ENCODE measurements around the gene SF1. TPM values are rescaled to one million over a fixed set of nuclear protein-coding genes. Genes with fewer than 3 reads are reported as not detected.

The SF1 gene
- total and polyA plus RNA-seq, 2 of the 4 experiments (the other 2 are of a cell fraction), result 56.8 to 88.0 TPM

DNA sequence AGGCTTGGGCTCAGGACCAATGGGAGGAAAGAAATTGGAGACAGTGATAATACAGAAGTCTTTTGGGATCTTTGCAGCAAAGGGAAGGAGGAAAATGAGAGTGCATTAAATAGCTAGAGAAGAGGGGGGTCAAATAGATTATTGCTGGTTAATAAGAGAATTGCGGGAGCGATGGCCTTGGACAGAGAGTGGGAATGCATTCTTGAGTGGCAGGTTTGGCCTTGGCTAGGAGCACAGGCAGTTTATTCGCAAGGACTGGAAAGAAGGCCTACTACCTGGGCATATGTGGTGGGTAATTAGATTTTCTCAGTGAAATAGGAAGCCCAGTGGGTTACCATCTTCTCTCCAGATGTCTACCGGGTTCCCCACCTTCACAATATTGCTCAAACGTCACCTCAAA is 35.5 kb upstream of the SF1 start:
- dilution Hi-C loops (cut with HindIII; ENCODE audit: low sequenced_read_pairs, unreplicated experiment) (no loop called here), in situ Hi-C loops (cut with MboI; ENCODE audit: low sequenced_read_pairs) (no loop called here), intact Hi-C loops (cut with micrococcal nuclease) (no loop called here)
- Histone ChIP-seq H3K9me3 (ENCODE audit: control insufficient read depth, insufficient read depth, low read length) (no peaks in the 10 kb centered on the region), H3K9me1 (ENCODE audit: insufficient read depth, low read length) (peaks cover 5% of the 10 kb centered on the region; the same call in 1 of the 2 replicates), H2BK20ac (ENCODE audit: low read depth, low read length) (no peak overlapping the region), H2AFZ (replicated peaks; ENCODE audit: low read length, poor library complexity) (no peak overlapping the region), H2BK5ac (ENCODE audit: low read depth, low read length, poor library complexity, severe bottlenecking) (no peak overlapping the region), H4K91ac (ENCODE audit: insufficient read depth, low read depth, low read length) (no peak overlapping the region), H3K27me3 (ENCODE audit: control insufficient read depth, insufficient read depth, low read length) (no peaks in the 10 kb centered on the region; the same call in 1 of the 2 replicates), H3K9ac (ENCODE audit: low read depth, low read length) (no peak overlapping the region), H3K14ac (replicated peaks; ENCODE audit: low read depth, low read length) (no peak overlapping the region), H2BK15ac (ENCODE audit: low read depth, low read length) (no peak overlapping the region), H3K23ac (ENCODE audit: low read depth, low read length) (no peak overlapping the region), H4K20me1 (ENCODE audit: insufficient read depth, low read length) (no peaks in the 10 kb centered on the region), H2BK120ac (ENCODE audit: low read depth, low read length) (no peak overlapping the region), H3K4ac (ENCODE audit: low read depth, low read length) (no peak overlapping the region), H3K4me2 (ENCODE audit: low read depth, low read length) (no peak overlapping the region), H3K4me1 (ENCODE audit: control insufficient read depth, insufficient read depth, low read length) (peaks cover 5% of the 10 kb centered on the region), H3K79me1 (ENCODE audit: low read depth in 1 of 2, low read length in 2 of 2) (peaks cover 0 to 14% of the 10 kb centered on the region in 2 experiments; a peak in 3 of 4 replicates), H3K27ac (ENCODE audit: insufficient read depth, low read length) (no peak overlapping the region), H2AK5ac (ENCODE audit: low read depth, low read length) (no peak overlapping the region), H3K56ac (ENCODE audit: extremely low read depth, insufficient read depth, low read length) (no peak overlapping the region), H4K5ac (ENCODE audit: low read depth, low read length) (no peak overlapping the region), H2AK9ac (replicated peaks; ENCODE audit: low read depth, low read length, poor library complexity) (no peak overlapping the region), H3K18ac (ENCODE audit: low read depth, low read length) (no peak overlapping the region), H4K8ac (ENCODE audit: low read depth in 2 of 2, low read length in 2 of 2) (no peak overlapping the region), H3K36me3 (ENCODE audit: control insufficient read depth, insufficient read depth, low read length) (no peaks in the 10 kb centered on the region), H3K4me3 (ENCODE audit: insufficient read depth, low read depth, low read length) (no peak overlapping the region)
- no CpG with 5 or more reads among the region's 5 CpGs for WGBS, 2 experiments (ENCODE audit: extremely low coverage in 2 of 2, insufficient read length in 1 of 2)
- DNase-seq (no peak), ATAC-seq (ENCODE audit: low read depth) (no peak)
- TF ChIP-seq MAZ (IDR thresholded peaks at IDR 0.05; ENCODE audit: borderline replicate concordance, low read depth, low read length), result no peak
- no peak for TF ChIP-seq CHD1 (IDR thresholded peaks at IDR 0.05; ENCODE audit: low read depth, low read length)
- TF ChIP-seq NFE2L2 (IDR thresholded peaks at IDR 0.05; ENCODE audit: low read depth, low read length), result no peak
- TF ChIP-seq BHLHE40 (IDR thresholded peaks at IDR 0.05; ENCODE audit: low read depth, low read length), result no peak
- TF ChIP-seq MXI1 (IDR thresholded peaks at IDR 0.05; ENCODE audit: borderline replicate concordance, low read depth, low read length), result no peak
- no peak for TF ChIP-seq MAFK (IDR thresholded peaks at IDR 0.05; ENCODE audit: low read depth, low read length)
- no peak for TF ChIP-seq RCOR1 (IDR thresholded peaks at IDR 0.05; ENCODE audit: insufficient replicate concordance, low read length)
- TF ChIP-seq FOS (IDR thresholded peaks at IDR 0.05; ENCODE audit: low read depth, low read length), result no peak
- TF ChIP-seq, protein P1, sequence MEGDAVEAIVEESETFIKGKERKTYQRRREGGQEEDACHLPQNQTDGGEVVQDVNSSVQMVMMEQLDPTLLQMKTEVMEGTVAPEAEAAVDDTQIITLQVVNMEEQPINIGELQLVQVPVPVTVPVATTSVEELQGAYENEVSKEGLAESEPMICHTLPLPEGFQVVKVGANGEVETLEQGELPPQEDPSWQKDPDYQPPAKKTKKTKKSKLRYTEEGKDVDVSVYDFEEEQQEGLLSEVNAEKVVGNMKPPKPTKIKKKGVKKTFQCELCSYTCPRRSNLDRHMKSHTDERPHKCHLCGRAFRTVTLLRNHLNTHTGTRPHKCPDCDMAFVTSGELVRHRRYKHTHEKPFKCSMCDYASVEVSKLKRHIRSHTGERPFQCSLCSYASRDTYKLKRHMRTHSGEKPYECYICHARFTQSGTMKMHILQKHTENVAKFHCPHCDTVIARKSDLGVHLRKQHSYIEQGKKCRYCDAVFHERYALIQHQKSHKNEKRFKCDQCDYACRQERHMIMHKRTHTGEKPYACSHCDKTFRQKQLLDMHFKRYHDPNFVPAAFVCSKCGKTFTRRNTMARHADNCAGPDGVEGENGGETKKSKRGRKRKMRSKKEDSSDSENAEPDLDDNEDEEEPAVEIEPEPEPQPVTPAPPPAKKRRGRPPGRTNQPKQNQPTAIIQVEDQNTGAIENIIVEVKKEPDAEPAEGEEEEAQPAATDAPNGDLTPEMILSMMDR (conservative IDR thresholded peaks at IDR 0.05; ENCODE audit: low read depth, low read length), result no peak
- no peak for TF ChIP-seq POLR2A (IDR thresholded peaks at IDR 0.05; ENCODE audit: low read depth, low read length)
- TF ChIP-seq CEBPB (IDR thresholded peaks at IDR 0.05; ENCODE audit: low read depth, low read length), result no peak
- TF ChIP-seq, protein P2, sequence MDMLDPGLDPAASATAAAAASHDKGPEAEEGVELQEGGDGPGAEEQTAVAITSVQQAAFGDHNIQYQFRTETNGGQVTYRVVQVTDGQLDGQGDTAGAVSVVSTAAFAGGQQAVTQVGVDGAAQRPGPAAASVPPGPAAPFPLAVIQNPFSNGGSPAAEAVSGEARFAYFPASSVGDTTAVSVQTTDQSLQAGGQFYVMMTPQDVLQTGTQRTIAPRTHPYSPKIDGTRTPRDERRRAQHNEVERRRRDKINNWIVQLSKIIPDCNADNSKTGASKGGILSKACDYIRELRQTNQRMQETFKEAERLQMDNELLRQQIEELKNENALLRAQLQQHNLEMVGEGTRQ (IDR thresholded peaks at IDR 0.05; ENCODE audit: low read depth, low read length), result no peak
- TF ChIP-seq RFX5 (IDR thresholded peaks at IDR 0.05; ENCODE audit: low read depth, low read length), result no peak
- TF ChIP-seq RAD21 (IDR thresholded peaks at IDR 0.05; ENCODE audit: low read length), result no peak
- TF ChIP-seq SMC3 (IDR thresholded peaks at IDR 0.05; ENCODE audit: low read depth, low read length), result no peak
- TF ChIP-seq, protein P3, sequence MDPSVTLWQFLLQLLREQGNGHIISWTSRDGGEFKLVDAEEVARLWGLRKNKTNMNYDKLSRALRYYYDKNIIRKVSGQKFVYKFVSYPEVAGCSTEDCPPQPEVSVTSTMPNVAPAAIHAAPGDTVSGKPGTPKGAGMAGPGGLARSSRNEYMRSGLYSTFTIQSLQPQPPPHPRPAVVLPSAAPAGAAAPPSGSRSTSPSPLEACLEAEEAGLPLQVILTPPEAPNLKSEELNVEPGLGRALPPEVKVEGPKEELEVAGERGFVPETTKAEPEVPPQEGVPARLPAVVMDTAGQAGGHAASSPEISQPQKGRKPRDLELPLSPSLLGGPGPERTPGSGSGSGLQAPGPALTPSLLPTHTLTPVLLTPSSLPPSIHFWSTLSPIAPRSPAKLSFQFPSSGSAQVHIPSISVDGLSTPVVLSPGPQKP (IDR thresholded peaks at IDR 0.05; ENCODE audit: borderline replicate concordance, low read depth, low read length), result no peak
- ChIA-PET CTCF (no interaction called here), POLR2A (ENCODE audit: unreplicated experiment) (interaction anchor here (0.6 kb wide), 1 partner anchor 11 kb away, joined by 3 read pairs; no protein-coding TSS in a partner anchor)
- no TSS peak for BruUV-seq (replicated peaks)
